Gastroesophageal sphincter (tissue), 3 donors: Measurements from ENCODE around the gene CIB4.

Source experiments
- CTCF ChIP-seq, 4 experiments: fragments of 200-600 bp in 2 of 4; fragments of 450-650 bp in 2 of 4; sonication (generic) in 1 of 4; IDR thresholded peaks; one replicate each; pipeline ENCODE4 v1.5.1; 2017 to 2019; ENCODE audit warnings: antibody characterized with exemption in 4 of 4, mild to moderate bottlenecking in 2 of 4, moderate library complexity in 2 of 4
- POLR2A ChIP-seq, 2 donors: fragments of 450-650 bp; IDR thresholded peaks; one replicate each; pipeline ENCODE4 v1.6.1; 2017; ENCODE audit warnings: antibody characterized with exemption in 2 of 2, mild to moderate bottlenecking in 2 of 2, moderate library complexity in 1 of 2

GRCh38 chr2:26617588-26618083 is 23.5 kb downstream of the CIB4 start:
- TF ChIP-seq POLR2A (IDR thresholded peaks at IDR 0.05), result no peak
- TF ChIP-seq CTCF (IDR thresholded peaks at IDR 0.05), result no peak
